ENCODE results near the gene KCNN3. TPM values are rescaled to one million over a fixed set of nuclear protein-coding genes. Genes with fewer than 3 reads are reported as not detected.

The KCNN3 gene
- total RNA-seq, 1 donor from 2014 or later, result 4.3 TPM

- Histone ChIP-seq H3K36me3 (no peaks in the 10 kb centered on the region), H3K4me2 (no peak overlapping the region), H3K9ac (no peak overlapping the region), H3K27ac (no peak overlapping the region), H3F3A (ENCODE audit: low read depth) (no peaks in the 10 kb centered on the region), H3K9me3 (ENCODE audit: low read depth) (no peaks in the 10 kb centered on the region), H4K20me1 (ENCODE audit: low read depth) (no peaks in the 10 kb centered on the region), H3K79me2 (ENCODE audit: low read depth) (no peaks in the 10 kb centered on the region), H3K4me1 (peaks cover 8% of the 10 kb centered on the region), H3K4me3 (no peak overlapping the region), H2AFZ (replicated peaks) (no peak overlapping the region), H3K27me3 (no peaks in the 10 kb centered on the region)
- TF ChIP-seq EZH2 (IDR thresholded peaks at IDR 0.05), result no peak
- TF ChIP-seq EZH2phosphoT487 (IDR thresholded peaks at IDR 0.05), result no peak
- no peak for TF ChIP-seq CTCF (IDR thresholded peaks at IDR 0.05)
- Mint-ChIP-seq H3K27me3 (ENCODE audit: insufficient read depth, low read depth) (peaks cover 5% of the 10 kb centered on the region), H3K9me3 (no peaks in the 10 kb centered on the region), H3K36me3 (no peaks in the 10 kb centered on the region), H3K27ac (no peak overlapping the region), H3K4me1 (peaks cover 13% of the 10 kb centered on the region), H3K4me3 (no peak overlapping the region)
- DNase-seq (ENCODE audit: low spot score), result no peak
Observed at GRCh38 chr1:154899041-154899440, 29.0 kb upstream of the KCNN3 start.

GRCh38 chr1:154896771-154897286, 26.7 kb upstream of the KCNN3 start:
- no peak overlapping the region for H3K4me2 ChIP-seq
- no peak overlapping the region for H3K4me3 Mint-ChIP-seq
- no peaks in the 10 kb centered on the region for H3K36me3 ChIP-seq
- no peaks in the 10 kb centered on the region for H4K20me1 ChIP-seq (ENCODE audit: low read depth)
- peak overlapping the region; percentile 34 for H2AFZ ChIP-seq (replicated peaks)
- no peak overlapping the region for H3K9ac ChIP-seq
- H3K36me3 Mint-ChIP-seq, result no peaks in the 10 kb centered on the region
- H3K9me3 Mint-ChIP-seq, result no peaks in the 10 kb centered on the region
- peak overlapping the region; percentile 21 for H3K27ac Mint-ChIP-seq
- no peaks in the 10 kb centered on the region for H3K79me2 ChIP-seq (ENCODE audit: low read depth)
- H3K27me3 ChIP-seq, result no peaks in the 10 kb centered on the region
- H3K27ac ChIP-seq, result no peak overlapping the region
- no peak overlapping the region for H3K4me3 ChIP-seq
- peak; percentile 14 for DNase-seq (ENCODE audit: low spot score)
- H3K4me1 ChIP-seq, result peaks cover 8% of the 10 kb centered on the region
- peaks cover 13% of the 10 kb centered on the region for H3K4me1 Mint-ChIP-seq
- H3K27me3 Mint-ChIP-seq (ENCODE audit: insufficient read depth, low read depth), result peaks cover 6% of the 10 kb centered on the region
- no peaks in the 10 kb centered on the region for H3K9me3 ChIP-seq (ENCODE audit: low read depth)
- TF ChIP-seq EZH2 (IDR thresholded peaks at IDR 0.05) (no peak), EZH2phosphoT487 (IDR thresholded peaks at IDR 0.05) (no peak), CTCF (IDR thresholded peaks at IDR 0.05) (no peak)
- no peaks in the 10 kb centered on the region for H3F3A ChIP-seq (ENCODE audit: low read depth)

- Mint-ChIP-seq H3K36me3 (no peaks in the 10 kb centered on the region), H3K27ac (peak overlapping the region; percentile 86), H3K27me3 (ENCODE audit: insufficient read depth, low read depth) (peaks cover 6% of the 10 kb centered on the region), H3K4me1 (peaks cover 13% of the 10 kb centered on the region), H3K9me3 (no peaks in the 10 kb centered on the region), H3K4me3 (no peak overlapping the region)
- no peaks in the 10 kb centered on the region for H3K79me2 ChIP-seq (ENCODE audit: low read depth)
- no peak for DNase-seq (ENCODE audit: low spot score)
- no peak overlapping the region for H3K27ac ChIP-seq
- no peaks in the 10 kb centered on the region for H3K9me3 ChIP-seq (ENCODE audit: low read depth)
- no peak overlapping the region for H3K4me3 ChIP-seq
- H3K27me3 ChIP-seq, result no peaks in the 10 kb centered on the region
- H3K4me1 ChIP-seq, result peaks cover 8% of the 10 kb centered on the region
- no peak overlapping the region for H3K4me2 ChIP-seq
- no peak overlapping the region for H2AFZ ChIP-seq (replicated peaks)
- no peaks in the 10 kb centered on the region for H3K36me3 ChIP-seq
- no peaks in the 10 kb centered on the region for H4K20me1 ChIP-seq (ENCODE audit: low read depth)
- no peaks in the 10 kb centered on the region for H3F3A ChIP-seq (ENCODE audit: low read depth)
- H3K9ac ChIP-seq, result no peak overlapping the region
- no peak for TF ChIP-seq EZH2 (IDR thresholded peaks at IDR 0.05)
- no peak for TF ChIP-seq CTCF (IDR thresholded peaks at IDR 0.05)
- TF ChIP-seq EZH2phosphoT487 (IDR thresholded peaks at IDR 0.05), result no peak
Observed at GRCh38 chr1:154895798-154896197, 25.7 kb upstream of the KCNN3 start.
